ENCODE measurements around the gene PDE4D. TPM values are rescaled to one million over a fixed set of nuclear protein-coding genes. Genes with fewer than 3 reads are reported as not detected.

Gene PDE4D
- total RNA-seq, 1 donor from 2014 or later, result 34.5 TPM

DNA sequence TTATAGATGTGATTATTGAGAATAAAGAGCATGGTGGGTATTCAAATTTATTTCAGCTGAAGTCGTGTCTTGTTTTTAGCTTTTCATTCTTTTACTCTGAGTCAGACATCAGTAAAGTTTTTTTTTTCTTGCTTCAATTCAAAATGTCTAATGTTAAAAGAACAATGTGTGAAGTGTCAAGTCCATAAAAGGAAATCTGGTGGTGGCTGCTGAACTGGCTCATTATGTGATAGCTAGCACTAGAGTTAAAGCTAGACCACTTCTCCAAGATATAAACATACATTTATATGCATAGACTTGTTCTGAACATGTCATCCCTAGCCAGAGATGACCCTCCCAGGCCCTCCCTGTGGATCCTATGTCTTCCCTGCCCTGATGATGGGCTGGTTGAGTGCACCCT is 972.4 kb downstream of the PDE4D start:
- Histone ChIP-seq H3K4me1 (peaks cover 47% of the 10 kb centered on the region), H3K9me3 (replicated peaks) (no peaks in the 10 kb centered on the region), H3K27ac (replicated peaks) (peak overlapping the region; percentile 1), H3K4me3 (no peak overlapping the region), H3K36me3 (no peaks in the 10 kb centered on the region), H3K27me3 (ENCODE audit: low read depth) (no peaks in the 10 kb centered on the region)
- no peak for DNase-seq
- TF ChIP-seq CTCF (IDR thresholded peaks at IDR 0.05; ENCODE audit: borderline replicate concordance), result no peak
- intact Hi-C loops (cut with micrococcal nuclease), result no loop called here

GRCh38 chr5:58919833-58920232 is 973.7 kb downstream of the PDE4D start:
- no peaks in the 10 kb centered on the region for H3K27me3 ChIP-seq (ENCODE audit: low read depth)
- H3K4me3 ChIP-seq, result no peak overlapping the region
- DNase-seq, result no peak
- intact Hi-C loops (cut with micrococcal nuclease), result no loop called here
- H3K27ac ChIP-seq (replicated peaks), result no peak overlapping the region
- TF ChIP-seq CTCF (IDR thresholded peaks at IDR 0.05; ENCODE audit: borderline replicate concordance), result no peak
- no peaks in the 10 kb centered on the region for H3K36me3 ChIP-seq
- no peaks in the 10 kb centered on the region for H3K9me3 ChIP-seq (replicated peaks)
- H3K4me1 ChIP-seq, result peaks cover 39% of the 10 kb centered on the region

Small RNAs within 50 kb of the gene (microRNA-seq; reads per million reads assigned to microRNA genes)
- 4.4 reads per million, percentile 9 among the genes with 10 or more reads in this experiment for gene MIR582

All from left ventricle myocardium inferior (tissue), 1 donor.